ENCODE data around the gene SNX8.
A peak's percentile ranks its signal among the peaks of the same experiment; 100 is the strongest.
"Not testable (repeated sequence)": the region's sequence is repeated elsewhere in the genome, so short reads cannot be mapped to it uniquely, and the experiment has no call there.

SNX8 gene

DNA sequence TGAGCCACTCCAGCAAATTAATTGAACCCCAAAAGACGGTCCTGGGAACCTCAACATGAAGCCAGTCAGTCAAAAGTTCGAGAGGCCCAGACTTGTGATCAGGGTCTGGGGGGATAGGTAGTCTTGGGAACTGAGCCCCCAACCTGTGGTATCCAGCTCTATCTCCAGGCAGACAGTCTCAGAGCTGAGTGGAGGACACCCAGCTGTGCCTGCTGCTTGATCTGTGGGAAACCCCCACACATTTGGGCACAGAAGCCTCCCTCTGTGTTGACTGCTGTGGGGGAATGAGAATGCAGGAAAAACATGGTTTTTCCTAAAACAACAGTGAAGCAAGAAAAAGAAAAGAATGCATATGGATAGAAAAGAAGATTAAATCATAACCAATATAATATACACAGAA, 16.3 kb upstream of the SNX8 start:
- DNase-seq (ENCODE audit: low read depth in 2 of 2): no peak

DNA sequence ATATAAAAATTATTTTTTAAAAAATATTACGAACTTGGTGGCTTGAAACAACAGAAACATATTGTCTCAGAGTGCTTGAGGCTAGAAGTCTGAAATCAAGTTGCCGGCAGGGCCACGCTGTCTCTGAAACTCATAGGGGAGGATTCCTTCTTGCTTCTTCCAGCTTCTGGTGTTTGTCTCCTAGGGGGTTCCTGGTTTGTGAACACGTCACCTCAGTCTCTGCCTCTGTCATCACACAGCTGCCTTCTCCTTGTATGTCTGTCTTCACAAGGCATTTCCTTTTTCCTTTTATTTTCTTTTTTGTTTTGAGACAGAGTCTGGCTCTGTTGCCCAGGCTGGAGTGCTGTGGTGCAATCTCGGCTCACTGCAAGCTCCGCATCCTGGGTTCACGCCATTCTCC, 12.7 kb upstream of the SNX8 start:
- no peak for DNase-seq (ENCODE audit: low read depth in 2 of 2)

DNA sequence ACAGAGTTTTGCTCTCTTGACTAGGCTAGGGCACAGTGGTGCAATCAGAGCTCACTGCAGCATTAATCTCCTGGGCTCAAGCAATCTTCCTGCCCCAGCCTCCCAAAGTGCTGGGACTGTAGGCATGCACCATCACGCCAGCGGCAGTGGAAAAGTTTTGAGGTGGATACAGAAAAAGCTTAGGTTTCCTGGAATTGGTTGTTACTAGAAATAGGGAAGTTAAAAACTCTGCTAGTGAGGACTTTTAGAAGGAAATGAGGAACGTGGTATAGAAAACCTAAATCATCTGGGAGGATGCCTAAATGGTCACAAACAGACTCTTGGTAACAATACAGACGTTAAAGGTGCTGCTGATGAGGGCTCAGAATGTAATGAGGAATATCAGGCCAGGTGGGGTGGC, 10.9 kb upstream of the SNX8 start:
- no peak for DNase-seq (ENCODE audit: low read depth in 2 of 2)

DNA sequence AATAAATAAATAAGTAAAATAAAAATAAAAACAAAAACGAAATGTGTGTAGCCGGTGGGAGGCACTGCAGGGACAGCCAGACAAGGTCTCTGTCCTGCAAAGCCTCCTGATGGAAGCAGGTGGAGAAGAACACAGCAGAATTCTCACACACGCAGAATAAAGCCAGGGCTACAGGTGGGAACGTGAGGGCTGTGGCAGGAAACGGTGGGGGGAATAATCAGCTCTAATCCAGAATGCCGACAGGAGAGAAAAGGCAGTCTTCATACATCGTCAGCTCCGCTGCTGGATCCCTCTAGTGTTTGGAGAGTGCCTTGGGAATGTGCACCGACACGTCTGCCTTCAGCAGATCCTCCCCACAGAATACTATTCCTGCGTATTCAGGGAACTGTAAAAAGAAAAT, 6.8 kb upstream of the SNX8 start:
- no peak for DNase-seq (ENCODE audit: low read depth in 2 of 2)

DNA sequence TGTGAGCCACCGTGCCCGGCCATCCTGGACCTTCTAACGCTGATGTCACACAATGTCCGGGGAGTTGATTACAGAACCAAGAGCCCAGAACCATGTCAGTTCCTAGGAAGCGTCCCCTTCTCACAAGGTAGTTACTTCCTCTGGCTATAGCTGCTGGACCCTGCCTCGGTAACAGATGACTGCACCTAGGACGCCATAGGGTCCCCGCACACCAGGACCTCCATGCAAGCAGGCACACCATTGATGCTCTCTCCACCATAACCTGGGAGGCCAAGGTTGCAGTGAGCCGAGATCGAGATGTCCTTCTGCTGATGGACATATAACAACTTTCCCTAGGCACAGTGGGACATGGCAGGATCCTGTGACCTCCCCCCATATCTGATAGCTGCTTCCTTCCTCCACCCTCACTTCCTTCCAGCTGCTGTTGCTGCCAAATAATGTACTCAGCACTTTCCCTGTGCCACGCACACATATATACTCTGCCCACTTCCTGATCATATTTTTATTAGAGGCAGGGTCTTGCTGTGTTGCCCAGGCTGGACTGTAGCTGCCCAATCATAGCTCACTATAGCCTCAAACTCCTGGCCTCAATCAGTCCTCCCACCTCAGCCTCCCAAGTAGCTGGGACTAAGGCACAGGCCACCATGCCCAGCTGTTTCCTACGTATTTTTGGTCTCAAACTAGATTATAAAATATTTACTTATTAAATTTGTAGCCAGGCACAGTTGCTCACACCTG, 3.5 kb upstream of the SNX8 start:
- no peak for DNase-seq (ENCODE audit: low read depth in 2 of 2)

DNA sequence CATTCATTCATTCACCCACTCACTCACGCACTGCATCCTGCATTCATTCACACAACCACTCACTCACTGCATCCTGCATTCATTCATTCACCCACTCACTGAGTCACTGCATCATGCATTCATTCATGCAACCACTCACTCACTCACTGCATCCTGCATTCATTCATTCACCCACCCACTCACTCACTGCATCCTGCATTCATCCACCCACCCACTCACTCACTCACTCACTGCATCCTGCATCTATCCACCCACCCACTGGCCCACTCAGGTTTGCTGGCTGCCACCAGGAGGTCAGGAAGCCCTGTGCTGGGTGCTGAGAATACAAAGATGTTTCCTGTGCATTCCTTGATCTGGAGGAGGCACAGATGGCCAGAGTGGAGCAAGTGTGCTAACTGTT, 2.3 kb upstream of the SNX8 start:
- no peak for DNase-seq (ENCODE audit: low read depth in 2 of 2)

DNA sequence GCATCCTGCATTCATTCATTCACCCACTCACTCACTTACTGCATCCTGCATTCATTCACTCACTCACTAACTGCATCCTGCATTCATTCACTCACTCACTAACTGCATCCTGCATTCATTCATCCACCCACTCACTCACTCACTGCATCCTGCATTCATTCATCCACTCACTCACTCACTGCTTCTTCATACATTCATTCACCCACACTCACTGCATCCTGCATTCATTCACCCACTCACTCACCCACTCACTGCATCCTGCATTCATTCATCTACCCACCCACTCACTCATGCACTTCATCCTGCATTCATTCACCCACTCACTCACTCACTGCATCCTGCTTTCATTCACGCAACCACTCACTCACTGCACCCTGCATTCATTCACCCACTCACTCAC, 1.5 kb upstream of the SNX8 start:
- DNase-seq (ENCODE audit: low read depth in 2 of 2): no peak

DNA sequence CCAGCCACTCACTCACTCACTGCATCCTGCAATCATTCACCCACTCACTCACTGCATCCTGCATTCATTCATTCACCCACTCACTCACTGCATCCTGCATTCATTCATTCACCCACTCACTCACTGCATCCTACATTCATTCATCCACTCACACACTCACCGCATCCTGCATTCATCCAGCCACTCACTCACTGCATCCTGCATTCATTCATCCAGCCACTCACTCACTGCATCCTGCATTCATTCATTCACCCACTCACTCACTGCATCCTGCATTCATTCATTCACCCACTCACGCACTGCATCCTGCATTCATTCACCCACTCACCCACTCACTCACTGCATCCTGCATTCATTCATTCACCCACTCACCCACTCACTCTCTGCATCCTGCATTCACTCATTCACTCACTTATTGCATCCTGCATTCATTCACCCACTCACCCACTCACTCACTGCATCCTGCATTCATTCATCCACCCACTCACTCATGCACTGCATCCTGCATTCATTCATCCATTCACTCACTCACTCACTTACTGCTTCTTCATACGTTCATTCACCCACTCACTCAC, 802 bp upstream of the SNX8 start:
- DNase-seq (ENCODE audit: low read depth in 2 of 2): not testable (repeated sequence)

DNA sequence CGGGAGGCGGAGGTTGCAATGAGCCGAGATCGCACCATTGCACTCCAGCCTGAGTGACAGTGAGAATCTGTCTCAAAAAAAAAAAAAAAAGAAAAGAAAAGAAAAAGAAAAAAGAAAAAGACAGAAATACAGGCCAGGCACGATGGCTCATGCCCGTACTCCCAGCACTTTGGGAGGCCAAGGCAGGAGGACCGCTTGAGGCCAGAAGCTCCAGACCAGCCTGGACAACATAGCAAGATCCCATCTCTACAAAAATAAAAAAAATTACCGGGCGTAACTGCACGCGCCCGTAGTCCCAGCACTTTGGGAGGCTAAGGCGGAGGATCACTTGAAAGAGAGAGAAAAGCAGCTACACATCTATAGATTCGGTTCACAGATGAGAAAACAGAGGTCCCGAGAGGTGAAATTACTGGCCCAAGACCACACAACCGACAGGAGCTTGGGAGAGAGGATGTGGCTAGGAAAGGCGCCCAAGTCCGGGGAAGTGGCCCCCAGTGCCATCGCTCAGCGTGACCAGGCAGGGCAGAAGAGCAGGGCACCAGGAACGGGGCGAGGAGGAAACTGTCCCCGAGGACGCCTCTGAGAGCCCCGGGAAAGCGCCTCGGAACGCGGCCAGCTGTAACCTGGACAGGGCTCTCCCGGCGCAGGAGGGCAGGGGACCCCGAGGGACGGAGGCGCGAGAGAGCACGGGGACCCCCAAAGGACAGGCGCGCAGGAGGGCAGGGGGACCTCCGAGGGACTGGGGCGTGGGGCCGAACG, 612 bp downstream of the SNX8 start:
- DNase-seq (ENCODE audit: low read depth in 2 of 2): no peak

DNA sequence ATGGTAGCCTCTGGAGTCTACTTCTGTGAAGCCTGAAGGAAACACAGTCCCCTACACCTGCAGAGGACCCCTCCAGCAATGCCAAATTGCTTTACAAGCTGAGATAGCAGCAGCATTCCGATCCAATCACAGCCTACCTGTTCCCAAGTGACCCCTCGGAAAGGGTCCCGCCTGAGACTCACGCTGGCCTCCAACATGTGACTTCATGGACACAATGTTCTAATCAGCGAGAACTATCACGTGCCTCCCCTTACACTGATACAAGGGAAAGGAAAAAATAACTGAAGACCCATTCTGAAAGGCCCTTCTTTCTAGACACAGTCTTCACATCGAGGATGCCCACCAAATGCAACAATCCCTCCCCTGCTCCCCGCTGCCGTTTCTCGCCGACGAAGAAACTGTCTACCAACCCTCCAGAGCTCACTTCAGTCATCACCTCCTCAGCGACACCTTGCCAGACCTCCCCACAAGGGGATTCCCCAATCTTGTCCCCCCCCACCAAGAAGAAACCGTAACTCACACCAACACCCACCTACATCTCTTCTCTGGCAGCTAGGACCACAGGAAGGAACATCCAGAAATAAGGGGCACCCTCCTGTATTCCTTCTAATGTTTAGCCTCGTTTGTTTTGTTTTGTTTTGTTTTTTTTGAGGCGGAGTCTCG, 1.8 kb downstream of the SNX8 start:
- DNase-seq (ENCODE audit: low read depth in 2 of 2): no peak

DNA sequence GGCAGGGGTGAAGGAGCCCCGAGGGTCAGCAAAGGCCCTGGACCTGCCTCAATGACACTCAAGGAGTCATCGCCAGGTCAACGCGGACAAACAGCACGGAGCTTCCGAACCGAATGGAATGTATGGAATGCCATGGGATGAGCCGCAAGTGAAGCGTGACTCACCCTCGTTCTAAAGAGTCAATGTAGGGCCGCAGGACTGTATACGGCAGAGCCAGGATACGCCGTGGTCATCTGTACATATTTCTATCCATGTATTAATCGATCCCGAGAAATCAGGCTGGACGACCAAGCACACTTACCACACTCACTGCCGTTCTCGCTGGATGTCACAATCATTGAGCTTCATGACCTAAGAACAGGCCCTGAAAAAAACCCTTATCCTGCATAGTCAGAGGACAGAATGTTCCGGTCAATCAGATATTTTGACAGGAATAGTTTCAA, 4.3 kb downstream of the SNX8 start:
- no peak for DNase-seq (ENCODE audit: low read depth in 2 of 2)

DNA sequence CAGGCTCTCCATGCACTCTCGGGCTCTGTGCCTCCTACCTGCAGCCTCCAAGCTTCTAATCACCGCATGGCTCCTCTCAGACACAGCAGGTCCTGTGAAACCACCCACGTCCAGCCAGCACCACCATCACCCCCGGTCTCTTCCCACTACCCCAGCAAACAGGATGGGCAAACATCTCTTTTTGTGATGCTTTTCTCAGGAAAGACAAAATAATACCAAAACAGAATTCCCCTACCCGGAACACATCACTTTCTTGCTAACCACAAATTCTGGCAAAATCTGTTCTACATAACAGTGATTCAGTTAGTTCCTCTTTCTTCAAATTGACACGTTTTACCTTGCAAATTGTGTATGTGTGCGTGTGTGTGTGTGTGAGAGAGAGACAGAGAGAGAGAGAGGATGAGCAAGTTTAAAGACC, 6.5 kb downstream of the SNX8 start:
- DNase-seq (ENCODE audit: low read depth in 2 of 2): no peak

DNA sequence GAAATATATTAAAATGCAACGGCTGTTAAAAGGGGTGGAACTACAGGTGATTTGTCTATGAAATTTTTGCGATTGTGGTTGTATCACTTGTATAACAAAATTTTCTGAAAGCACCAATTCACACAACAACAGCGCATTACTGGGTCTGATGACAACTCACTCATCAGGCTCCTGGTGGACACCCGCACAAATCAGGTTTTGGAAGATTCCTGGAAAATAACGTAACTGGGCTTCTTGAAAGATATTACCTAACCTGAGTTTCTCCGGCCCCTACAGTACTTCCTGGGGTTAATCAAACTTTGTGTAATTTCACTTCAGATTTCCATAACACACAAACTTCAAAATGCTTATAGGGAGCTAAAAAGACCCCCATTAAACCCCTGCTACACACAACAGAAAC, 7.6 kb downstream of the SNX8 start:
- DNase-seq (ENCODE audit: low read depth in 2 of 2): no peak

DNA sequence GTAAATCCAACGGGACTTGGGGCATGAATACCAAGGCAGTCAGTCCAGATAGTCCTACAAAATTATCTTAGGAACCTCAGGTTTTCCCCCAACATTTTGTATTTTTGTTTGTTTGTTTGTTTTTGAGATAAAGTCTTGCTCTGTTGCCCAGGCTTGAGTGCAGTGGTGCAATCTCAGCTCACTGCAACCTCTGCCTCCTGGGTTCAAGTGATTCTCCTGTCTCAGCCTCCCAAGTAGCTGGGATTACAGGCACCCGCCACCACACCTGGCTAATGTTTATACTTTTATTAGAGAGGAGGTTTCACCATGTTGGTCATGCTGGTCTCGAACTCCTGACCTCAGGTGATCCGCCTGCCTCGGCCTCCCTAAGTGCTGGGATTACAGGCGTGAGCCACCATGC, 9.0 kb downstream of the SNX8 start:
- not testable (repeated sequence) for DNase-seq (ENCODE audit: low read depth in 2 of 2)

DNA sequence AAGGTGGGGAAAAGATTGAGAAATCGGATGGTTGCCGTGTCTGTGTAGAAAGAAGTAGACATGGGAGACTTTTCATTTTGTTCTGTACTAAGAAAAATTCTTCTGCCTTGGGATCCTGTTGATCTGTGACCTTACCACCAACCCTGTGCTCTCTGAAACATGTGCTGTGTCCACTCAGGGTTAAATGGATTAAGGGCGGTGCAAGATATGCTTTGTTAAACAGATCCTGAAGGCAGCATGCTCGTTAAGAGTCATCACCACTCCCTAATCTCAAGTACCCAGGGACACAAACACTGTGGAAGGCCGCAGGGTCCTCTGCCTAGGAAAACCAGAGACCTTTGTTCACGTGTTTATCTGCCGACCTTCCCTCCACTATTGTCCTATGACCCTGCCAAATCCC, 10.7 kb downstream of the SNX8 start:
- not testable (repeated sequence) for DNase-seq (ENCODE audit: low read depth in 2 of 2)

DNA sequence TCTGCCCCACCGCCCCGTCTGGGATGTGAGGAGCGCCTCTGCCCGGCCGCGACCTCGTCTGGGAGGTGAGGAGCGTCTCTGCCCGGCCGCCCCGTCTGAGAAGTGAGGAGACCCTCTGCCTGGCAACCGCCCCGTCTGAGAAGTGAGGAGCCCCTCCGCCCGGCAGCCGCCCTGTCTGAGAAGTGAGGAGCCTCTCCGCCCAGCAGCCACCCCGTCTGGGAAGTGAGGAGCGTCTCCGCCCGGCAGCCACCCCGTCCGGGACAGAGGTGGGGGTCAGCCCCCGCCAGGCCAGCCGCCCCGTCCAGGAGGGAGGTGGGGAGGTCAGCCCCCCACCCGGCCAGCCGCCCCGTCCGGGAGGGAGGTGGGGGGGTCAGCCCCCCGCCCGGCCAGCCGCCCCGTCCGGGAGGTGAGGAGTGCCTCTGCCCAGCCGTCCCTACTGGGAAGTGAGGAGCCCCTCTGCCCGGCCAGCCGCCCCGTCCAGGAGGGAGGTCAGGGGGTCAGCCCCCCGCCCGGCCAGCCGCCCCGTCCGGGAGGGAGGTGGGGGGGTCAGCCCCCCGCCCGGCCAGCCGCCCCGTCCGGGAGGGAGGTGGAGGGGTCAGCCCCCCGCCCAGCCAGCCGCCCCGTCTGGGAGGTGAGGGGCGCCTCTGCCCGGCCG, 11.4 kb downstream of the SNX8 start:
- not testable (repeated sequence) for DNase-seq (ENCODE audit: low read depth in 2 of 2)

DNA sequence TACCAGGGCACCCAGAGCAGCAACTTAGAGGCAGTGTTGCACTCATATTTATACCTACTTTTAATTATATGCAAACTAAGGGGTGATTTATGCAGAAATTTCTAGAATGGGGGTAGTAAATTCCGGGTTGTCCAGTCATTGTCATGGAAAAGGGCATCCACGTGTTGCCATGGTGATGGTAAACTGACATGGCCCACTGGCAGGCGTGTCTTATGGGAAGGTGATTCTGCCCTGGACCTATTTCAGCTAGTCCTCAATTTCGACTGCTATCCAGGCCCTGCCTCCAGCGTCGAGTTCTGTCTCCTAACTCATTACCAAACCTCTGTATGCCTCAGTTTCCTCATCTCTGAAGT, 12.8 kb downstream of the SNX8 start:
- DNase-seq (ENCODE audit: low read depth in 2 of 2): no peak

DNA sequence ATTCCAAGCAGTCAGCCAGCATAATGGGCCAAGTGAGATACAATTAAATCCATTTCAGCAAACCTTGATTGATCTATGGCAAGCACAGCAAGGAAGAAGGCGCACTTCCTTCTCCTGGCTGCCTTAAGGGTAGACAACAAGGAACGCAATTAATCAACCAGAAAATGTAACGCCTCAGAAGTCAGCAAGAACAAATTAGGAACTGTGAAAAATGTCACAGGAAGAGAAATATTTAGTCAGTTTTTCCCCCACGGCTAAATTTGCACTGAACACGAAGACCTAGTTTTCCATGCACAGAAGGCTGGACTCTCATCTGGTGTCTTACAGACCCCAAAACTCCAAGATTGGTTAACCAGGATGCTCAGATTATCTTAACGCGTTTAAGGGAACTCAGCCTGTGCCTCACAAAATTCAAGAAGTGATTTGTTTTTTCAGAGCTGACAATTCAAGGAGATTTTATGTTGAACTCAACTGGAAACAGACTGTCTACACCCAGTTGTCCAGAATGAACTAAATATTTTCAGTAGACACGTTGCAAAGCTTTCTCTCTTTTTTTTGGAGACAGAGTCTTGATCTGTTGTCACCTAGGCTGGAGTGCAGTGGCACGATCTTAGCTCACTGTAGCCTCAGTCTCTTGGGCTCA, 14.2 kb downstream of the SNX8 start:
- no peak for DNase-seq (ENCODE audit: low read depth in 2 of 2)

DNA sequence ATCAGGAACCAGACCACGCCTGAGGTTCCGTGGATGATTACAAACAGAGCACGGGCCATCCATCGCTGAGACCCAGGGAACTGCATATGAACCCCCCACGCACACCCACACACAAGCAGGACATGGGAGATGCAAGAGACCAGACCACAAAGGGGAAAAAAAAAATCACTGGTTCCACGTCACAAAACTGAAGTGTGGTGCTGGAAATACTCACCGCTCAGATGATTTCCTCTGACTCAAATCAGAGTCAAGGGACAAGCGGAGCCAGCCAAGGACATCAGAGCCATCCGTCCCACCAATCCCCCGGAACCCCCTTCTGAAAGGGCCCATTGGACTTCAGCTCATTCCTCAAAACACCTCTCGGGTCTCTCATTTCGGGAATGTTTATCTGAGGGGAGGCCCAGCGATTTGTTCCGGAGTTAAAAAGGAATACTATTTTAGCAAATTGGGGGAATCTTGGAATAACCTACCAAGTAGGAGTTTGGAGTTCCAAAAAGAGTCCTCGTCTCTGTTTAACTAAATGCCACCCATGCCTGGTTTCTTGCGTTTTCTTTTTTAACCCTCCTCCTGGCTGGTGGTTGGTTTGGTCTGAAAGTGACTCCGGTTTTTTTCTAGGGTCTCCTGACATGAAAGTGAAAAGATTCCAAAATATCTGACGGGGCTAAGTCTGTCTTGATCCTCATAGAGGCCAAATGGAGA, 15.0 kb downstream of the SNX8 start:
- peak in 1 of 2 donors; percentile 15 for DNase-seq (ENCODE audit: low read depth in 2 of 2)

DNA sequence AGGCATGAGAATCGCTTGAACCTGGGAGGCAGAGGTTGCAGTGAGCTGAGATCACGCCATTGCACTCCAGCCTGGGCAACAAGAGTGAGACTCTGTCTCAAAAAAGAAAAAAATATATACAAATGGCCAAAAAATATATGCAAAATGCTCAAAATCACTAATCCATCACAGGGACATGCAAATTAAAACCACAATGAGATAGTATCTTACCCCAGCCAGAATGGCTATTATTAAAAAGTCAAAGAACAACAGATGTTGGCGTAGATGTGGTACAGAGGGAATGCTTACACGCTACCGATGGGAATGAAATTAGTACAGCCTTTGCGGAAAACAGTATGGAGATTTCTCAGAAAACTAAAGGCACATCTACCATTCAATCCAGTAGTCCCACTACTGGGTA, 17.4 kb downstream of the SNX8 start:
- no peak for DNase-seq (ENCODE audit: low read depth in 2 of 2)

Data from activated CD4-positive, alpha-beta T cell treated with anti-CD3 and anti-CD28 coated beads for 24 hours (primary cell).